Endodermal cell (in vitro differentiated cells): Measurements from ENCODE around the gene AKR1C8. TPM values are rescaled to one million over a fixed set of nuclear protein-coding genes. Genes with fewer than 3 reads are reported as not detected.

Experiments
- DNase-seq: peaks from one replicate; pipeline ENCODE4 v3.0.0-alpha.2; 2017
- H3K27ac ChIP-seq: 2 replicates; pipeline ENCODE4 v1.5.1; 2013; ENCODE audit warnings: mild to moderate bottlenecking, low read depth, low read length, moderate library complexity
- H3K27me3 ChIP-seq: 2 replicates; pipeline ENCODE4 v1.6.1; 2013; ENCODE audit warnings: mild to moderate bottlenecking, low read length, moderate library complexity; ENCODE audit not compliant: insufficient read depth, control insufficient read depth, poor library complexity, severe bottlenecking
- H3K36me3 ChIP-seq: 2 replicates; pipeline ENCODE4 v1.7.0; 2013; ENCODE audit warnings: mild to moderate bottlenecking, low read length, moderate library complexity; ENCODE audit not compliant: control insufficient read depth, insufficient read depth
- H3K4me1 ChIP-seq: one replicate; pipeline ENCODE4 v1.7.0; 2013; ENCODE audit warnings: low read length; ENCODE audit not compliant: control insufficient read depth, insufficient read depth
- H3K4me3 ChIP-seq: 2 replicates; pipeline ENCODE4 v1.5.1; 2013; ENCODE audit warnings: mild to moderate bottlenecking, low read length, moderate library complexity
- H3K9ac ChIP-seq: 2 replicates; pipeline ENCODE4 v1.6.1; 2013; ENCODE audit warnings: mild to moderate bottlenecking, low read length, moderate library complexity; ENCODE audit not compliant: poor library complexity, severe bottlenecking; ENCODE audit errors: extremely low read depth
- H3K9me3 ChIP-seq: 2 replicates; pipeline ENCODE4 v1.6.1; 2013; ENCODE audit warnings: mild to moderate bottlenecking, low read length, moderate library complexity; ENCODE audit not compliant: control insufficient read depth
- H3K27ac Mint-ChIP-seq: 2 replicates; pipeline ENCODE4 v1.8.0; 2020; ENCODE audit warnings: mixed read lengths
- H3K27me3 Mint-ChIP-seq: 2 replicates; pipeline ENCODE4 v1.8.0; 2021; ENCODE audit warnings: mild to moderate bottlenecking, mixed read lengths; ENCODE audit not compliant: insufficient read depth
- H3K36me3 Mint-ChIP-seq: 2 replicates; pipeline ENCODE4 v1.8.0; 2020; ENCODE audit warnings: low read depth, mixed read lengths
- H3K4me1 Mint-ChIP-seq: 2 replicates; pipeline ENCODE4 v1.8.0; 2020; ENCODE audit warnings: mixed read lengths
- H3K4me3 Mint-ChIP-seq: 2 replicates; pipeline ENCODE4 v1.8.0; 2020; ENCODE audit warnings: mild to moderate bottlenecking, moderate library complexity, mixed read lengths
- H3K9me3 Mint-ChIP-seq: 2 replicates; pipeline ENCODE4 v1.8.0; 2020; ENCODE audit warnings: mild to moderate bottlenecking, mixed read lengths
- CTCF ChIP-seq: fragments of 200-600 bp; sonication (generic); conservative IDR thresholded peaks from 2 replicates; pipeline ENCODE4 v1.5.0; 2021; ENCODE audit warnings: antibody characterized with exemption, mild to moderate bottlenecking
- WGBS, 2 experiments: methylation state at CpG; one replicate each; pipeline versions ENCODE4 v1.1.5 to v1.1.7; 2013; ENCODE audit warnings: missing lambda C conversion rate in 2 of 2, mixed read lengths in 1 of 2; ENCODE audit not compliant: insufficient coverage in 1 of 2, insufficient read length in 1 of 2; 5-methylcytosine and 5-hydroxymethylcytosine counted together
- total RNA-seq, 2 donors: library from RNA; stranded (reverse); fragmentation: NEBNext Ultra II Directional in 1 of 2; extraction: Animal tissue kit (Norgen Biotek cat#: 25700) in 1 of 2; gene quantifications; 2 replicates in 1 of 2; 3 replicates in 1 of 2; pipeline ENCODE4 v1.2.1, GENCODE V29; 2021

AKR1C8 gene
- total RNA-seq, 2 donors from 2014 or later = not detected

- H3K9ac ChIP-seq = no peak overlapping the region
- Mint-ChIP-seq H3K27me3 (no peaks in the 10 kb centered on the region), H3K4me1 (peaks cover 2% of the 10 kb centered on the region), H3K27ac (no peak overlapping the region), H3K9me3 (peaks cover 58% of the 10 kb centered on the region), H3K36me3 (no peaks in the 10 kb centered on the region), H3K4me3 (no peak overlapping the region)
- TF ChIP-seq CTCF = no peak
- H3K9me3 ChIP-seq = peaks cover 20% of the 10 kb centered on the region
- 84 to 90% methylated on average over 3 to 5 of the region's 5 CpGs for WGBS, 2 experiments
- H3K27me3 ChIP-seq = no peaks in the 10 kb centered on the region
- no peaks in the 10 kb centered on the region for H3K4me1 ChIP-seq
- H3K4me3 ChIP-seq = no peak overlapping the region
- no peak overlapping the region for H3K27ac ChIP-seq
- no peak for DNase-seq
- no peaks in the 10 kb centered on the region for H3K36me3 ChIP-seq
Observed at GRCh38 chr10:5147255-5147980, 37.5 kb downstream of the AKR1C8 start.

- no peaks in the 10 kb centered on the region for H3K27me3 Mint-ChIP-seq
Observed at GRCh38 chr10:5146920-5147254, 38.1 kb downstream of the AKR1C8 start.

GRCh38 chr10:5143137-5143536 lies 41.8 kb downstream of the AKR1C8 start:
- no peaks in the 10 kb centered on the region for H3K27me3 ChIP-seq
- H3K27ac ChIP-seq = no peak overlapping the region
- Mint-ChIP-seq H3K36me3 (no peaks in the 10 kb centered on the region), H3K9me3 (peaks cover 49% of the 10 kb centered on the region), H3K27me3 (peaks cover 2% of the 10 kb centered on the region), H3K27ac (no peak overlapping the region), H3K4me3 (no peak overlapping the region), H3K4me1 (peaks cover 2% of the 10 kb centered on the region)
- TF ChIP-seq CTCF = no peak
- H3K9ac ChIP-seq = no peak overlapping the region
- 83 to 87% methylated on average over 4 to 5 of the region's 5 CpGs for WGBS, 2 experiments
- H3K4me3 ChIP-seq = no peak overlapping the region
- DNase-seq = no peak
- no peaks in the 10 kb centered on the region for H3K36me3 ChIP-seq
- no peaks in the 10 kb centered on the region for H3K4me1 ChIP-seq
- H3K9me3 ChIP-seq = peaks cover 1% of the 10 kb centered on the region

More at GRCh38 chr10:5146920-5147254, 38.1 kb downstream of the AKR1C8 start:
- Mint-ChIP-seq H3K27ac (no peak overlapping the region), H3K4me3 (no peak overlapping the region), H3K9me3 (peaks cover 56% of the 10 kb centered on the region), H3K36me3 (no peaks in the 10 kb centered on the region), H3K4me1 (peaks cover 2% of the 10 kb centered on the region)
- H3K36me3 ChIP-seq = no peaks in the 10 kb centered on the region
- no peaks in the 10 kb centered on the region for H3K4me1 ChIP-seq
- peaks cover 17% of the 10 kb centered on the region for H3K9me3 ChIP-seq
- 90% methylated on average over 2 to 5 of the region's 5 CpGs for WGBS, 2 experiments
- no peak overlapping the region for H3K27ac ChIP-seq
- no peak overlapping the region for H3K4me3 ChIP-seq
- no peaks in the 10 kb centered on the region for H3K27me3 ChIP-seq
- DNase-seq = no peak
- TF ChIP-seq CTCF = no peak
- no peak overlapping the region for H3K9ac ChIP-seq
